ENCODE measurements around the gene PPP1R15A. TPM values are rescaled to one million over a fixed set of nuclear protein-coding genes. Genes with fewer than 3 reads are reported as not detected.

The PPP1R15A gene
- total and polyA plus RNA-seq, 2 of the 8 experiments (the other 6 are each of a cell fraction or from before 2014, with no cell fraction given) = 4.1 to 14.0 TPM

DNA sequence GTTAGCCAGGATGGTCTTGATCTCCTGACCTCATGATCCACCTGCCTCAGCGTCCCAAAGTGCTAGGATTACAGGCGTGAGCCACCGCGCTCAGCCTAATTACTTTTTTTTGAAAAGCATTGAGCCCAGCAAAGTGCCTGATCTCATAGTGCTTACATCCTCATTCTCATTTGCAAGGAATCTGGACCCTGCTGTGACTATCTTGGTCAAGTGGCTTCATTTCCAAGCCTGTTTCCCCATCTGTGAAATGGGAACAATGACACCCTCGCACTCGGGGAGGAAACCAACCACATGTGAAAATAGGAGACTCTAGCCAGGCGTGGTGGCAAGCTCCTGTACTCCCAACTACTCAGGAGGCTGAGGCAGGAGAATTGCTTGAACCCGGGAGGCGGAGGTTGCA lies 2.2 kb upstream of the PPP1R15A start:
- Histone ChIP-seq H2BK20ac (ENCODE audit: low read length) (no peak overlapping the region), H3K27me3 (replicated peaks in 1 of 4; ENCODE audit: control insufficient read depth in 3 of 4, extremely low read depth in 1 of 4, insufficient read depth in 3 of 4, low read length in 3 of 4) (no peaks in the 10 kb centered on the region), H3K4me2 (ENCODE audit: insufficient read depth in 1 of 2, low read depth in 2 of 2, low read length in 2 of 2) (no peak overlapping the region), H4K8ac (ENCODE audit: extremely low read depth, insufficient read depth, low read length) (no peak overlapping the region), H3K9me3 (ENCODE audit: insufficient read depth in 2 of 2, low read depth in 1 of 2, low read length in 1 of 2) (no peaks in the 10 kb centered on the region), H2AFZ (ENCODE audit: low read length) (no peak overlapping the region), H3K14ac (ENCODE audit: insufficient read length) (no peak overlapping the region), H3K23ac (ENCODE audit: insufficient read length) (no peak overlapping the region), H3K23me2 (ENCODE audit: low read depth, low read length) (peaks cover 9% of the 10 kb centered on the region), H3K36me3 (ENCODE audit: control insufficient read depth in 2 of 4, insufficient read depth in 4 of 4, low read length in 3 of 4) (peaks cover 8 to 17% (median 11%) of the 10 kb centered on the region in 4 experiments; a peak in 6 of 8 replicates), H3K4me1 (replicated peaks in 1 of 4; ENCODE audit: control insufficient read depth in 3 of 4, insufficient read depth in 4 of 4, low read length in 3 of 4) (peaks cover 5 to 25% (median 15%) of the 10 kb centered on the region in 4 experiments), H3K79me1 (ENCODE audit: low read depth, low read length) (peaks cover 6% of the 10 kb centered on the region), H3K4me3 (ENCODE audit: extremely low read depth in 1 of 4, insufficient read depth in 2 of 4, low read depth in 3 of 4, low read length in 4 of 4) (no peak overlapping the region), H3K79me2 (ENCODE audit: control insufficient read depth in 1 of 2, insufficient read depth in 2 of 2, low read length in 2 of 2) (peaks cover 7 to 25% of the 10 kb centered on the region in 2 experiments; a peak in 3 of 4 replicates), H3K4ac (replicated peaks; ENCODE audit: insufficient read length, low read depth, low read length) (no peak overlapping the region), H4K91ac (replicated peaks; ENCODE audit: insufficient read length, low read length) (no peak overlapping the region), H4K20me1 (replicated peaks in 1 of 2; ENCODE audit: control insufficient read depth in 1 of 2, insufficient read depth in 2 of 2, low read length in 2 of 2) (peaks cover 7 to 8% of the 10 kb centered on the region in 2 experiments), H2BK120ac (replicated peaks; ENCODE audit: low read depth, low read length) (no peak overlapping the region), H3K18ac (ENCODE audit: extremely low read depth, low read length) (no peak overlapping the region; the same call in 1 of the 2 replicates), H3K56ac (replicated peaks; ENCODE audit: insufficient read length, low read depth, low read length) (no peak overlapping the region), H2AK5ac (ENCODE audit: low read depth, low read length) (no peak overlapping the region), H2BK12ac (ENCODE audit: low read depth, low read length) (peak overlapping the region; percentile 50; the same call in 1 of the 2 replicates), H4K5ac (ENCODE audit: insufficient read length, low read depth, low read length) (no peak overlapping the region), H2BK15ac (ENCODE audit: low read length) (no peak overlapping the region), H3K27ac (ENCODE audit: low read depth, low read length) (no peak overlapping the region), H3K9ac (replicated peaks in 1 of 4; ENCODE audit: extremely low read depth in 1 of 4, low read depth in 3 of 4, low read length in 3 of 4) (no peak overlapping the region), H2BK5ac (ENCODE audit: low read depth, low read length) (no peak overlapping the region)
- no peak for FAIRE-seq
- DNase-seq (ENCODE audit: low read depth in 1 of 2, low spot score in 2 of 2) = no peak
- TF ChIP-seq TEAD4 (IDR thresholded peaks at IDR 0.05; ENCODE audit: low read depth, low read length) = no peak
- ChIA-PET CTCF (ENCODE audit: partially characterized antibody) (interaction anchor here (1.4 kb wide), 1 partner anchor 19 kb away, joined by 4 read pairs; no protein-coding TSS in a partner anchor), POLR2A (ENCODE audit: partially characterized antibody) (interaction anchor here (1.6 to 3.1 kb wide), 5 partner anchors 10 to 95 kb away, joined by 4 to 17 read pairs (median 6); partner anchors contain the start of genes FTL and NUCB1)
- WGBS, 2 experiments (ENCODE audit: extremely low coverage in 1 of 2, insufficient coverage in 1 of 2, insufficient read length in 1 of 2, insufficient replicate concordance in 2 of 2, low coverage in 1 of 2, low lambda C conversion rate in 2 of 2, missing lambda C conversion rate in 1 of 2) = 96% methylated on average over 9 of the region's 9 CpGs; no CpG with 5 or more reads in 1 of the 2 experiments

Measured in H1 (cell line).